NCI-H2029 treated with DMSO at 0.1 percent for 48 hours (cell line): Measurements from ENCODE around the gene FAM131A.

Experiments used
- DNase-seq: peaks from one replicate; lab custom pipeline; 2025; lab: John Stamatoyannopoulos, UW

The FAM131A gene

DNA sequence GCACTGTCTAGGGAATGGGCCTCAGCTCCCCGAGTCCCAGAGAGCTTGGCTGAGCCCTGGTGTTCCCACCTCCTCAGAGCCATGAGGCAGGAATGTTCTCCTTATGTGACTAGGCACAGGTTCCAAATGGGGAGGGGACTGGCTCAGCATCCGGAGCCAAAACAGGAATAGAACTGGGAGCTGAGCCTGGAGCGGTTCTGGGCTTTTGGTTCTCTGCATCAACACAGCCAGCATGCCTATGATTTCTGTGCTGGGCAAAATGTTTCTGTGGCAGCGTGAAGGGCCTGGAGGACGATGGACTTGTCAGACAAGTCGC, at the start of gene FAM131A:
FAM131A (plus strand) TSS at position 202 of the 316 bp plus-strand sequence; CDS start at position 233, 31 bp downstream.
- DNase-seq: no peak

DNA sequence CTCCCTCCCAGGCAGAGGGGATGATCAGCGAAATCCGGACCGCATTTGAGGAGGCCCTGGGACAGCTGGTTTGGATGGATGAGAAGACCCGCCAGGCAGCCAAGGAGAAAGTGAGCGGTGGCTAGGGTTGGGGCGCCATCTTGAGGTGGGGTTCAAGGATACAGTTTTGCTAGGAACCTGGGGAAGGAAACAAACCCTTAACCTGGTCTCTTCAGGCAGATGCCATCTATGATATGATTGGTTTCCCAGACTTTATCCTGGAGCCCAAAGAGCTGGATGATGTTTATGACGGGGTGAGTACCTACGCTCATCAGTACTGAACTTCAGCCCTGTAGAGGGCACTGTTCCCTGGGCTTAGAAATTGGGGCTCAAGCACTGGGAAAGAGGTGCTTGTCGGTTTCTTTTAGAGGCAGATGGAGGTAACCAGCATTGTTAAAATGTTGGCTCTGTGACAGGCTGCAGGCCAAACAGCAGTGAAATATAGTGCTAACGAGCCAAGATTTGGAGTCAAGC, 47.9 kb upstream of the FAM131A start:
- DNase-seq: peak; percentile 32

- DNase-seq: no peak
Measured at GRCh38 chr3:184290331-184290730, 47.1 kb upstream of the FAM131A start.

DNA sequence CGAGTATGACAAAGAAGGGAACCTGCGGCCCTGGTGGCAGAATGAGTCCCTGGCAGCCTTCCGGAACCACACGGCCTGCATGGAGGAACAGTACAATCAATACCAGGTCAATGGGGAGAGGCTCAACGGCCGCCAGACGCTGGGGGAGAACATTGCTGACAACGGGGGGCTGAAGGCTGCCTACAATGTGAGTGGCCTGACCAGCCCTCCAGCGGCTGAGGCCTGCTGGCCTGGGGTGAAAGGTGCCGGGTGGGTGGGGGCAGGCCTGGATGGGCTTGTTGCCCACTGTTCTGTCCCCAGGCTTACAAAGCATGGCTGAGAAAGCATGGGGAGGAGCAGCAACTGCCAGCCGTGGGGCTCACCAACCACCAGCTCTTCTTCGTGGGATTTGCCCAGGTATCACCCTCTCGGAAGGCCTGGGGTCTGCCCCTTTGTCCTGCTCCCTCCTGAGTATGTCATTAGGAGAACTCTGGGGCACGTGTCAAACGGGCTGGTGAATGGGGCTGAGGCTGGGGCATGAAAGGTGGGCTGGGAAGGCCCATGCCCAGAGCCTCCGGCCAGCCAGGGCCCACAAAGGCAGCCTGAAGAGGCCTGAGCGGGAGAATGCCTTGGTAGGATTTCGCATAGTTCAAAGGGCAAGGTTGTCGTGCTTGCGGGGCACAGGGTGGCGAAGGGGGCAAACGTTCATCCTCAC, 46.2 kb upstream of the FAM131A start:
- DNase-seq: no peak

DNA sequence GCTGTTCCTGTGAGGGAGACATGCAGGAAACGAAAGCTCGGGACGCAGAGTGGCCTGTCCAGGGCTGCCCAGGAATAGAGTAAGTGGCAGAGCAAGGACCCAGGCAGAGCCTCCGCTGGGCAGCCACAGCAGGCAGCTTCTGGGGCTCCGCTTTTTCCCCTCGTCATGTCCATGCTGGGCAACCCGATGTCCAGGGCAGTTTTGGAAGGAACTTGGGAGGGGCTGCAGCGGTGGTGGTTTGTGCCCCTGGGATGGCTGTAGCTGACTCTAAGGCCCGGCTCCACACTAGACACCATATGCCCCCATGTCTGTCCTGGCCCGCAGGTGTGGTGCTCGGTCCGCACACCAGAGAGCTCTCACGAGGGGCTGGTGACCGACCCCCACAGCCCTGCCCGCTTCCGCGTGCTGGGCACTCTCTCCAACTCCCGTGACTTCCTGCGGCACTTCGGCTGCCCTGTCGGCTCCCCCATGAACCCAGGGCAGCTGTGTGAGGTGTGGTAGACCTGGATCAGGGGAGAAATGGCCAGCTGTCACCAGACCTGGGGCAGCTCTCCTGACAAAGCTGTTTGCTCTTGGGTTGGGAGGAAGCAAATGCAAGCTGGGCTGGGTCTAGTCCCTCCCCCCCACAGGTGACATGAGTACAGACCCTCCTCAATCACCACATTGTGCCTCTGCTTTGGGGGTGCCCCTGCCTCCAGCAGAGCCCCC, 45.5 kb upstream of the FAM131A start:
- no peak for DNase-seq

- DNase-seq: peak; percentile 8
Measured at GRCh38 chr3:184295771-184296170, 41.6 kb upstream of the FAM131A start.

- DNase-seq: no peak
Measured at GRCh38 chr3:184296616-184297015, 40.8 kb upstream of the FAM131A start.

- DNase-seq: peak; percentile 83
Measured at GRCh38 chr3:184298759-184299487, 38.5 kb upstream of the FAM131A start, which contains the start of gene PSMD2. Gene PSMD2 (plus strand): TSS chr3:184299241. CDS start chr3:184299267, 26 bp downstream.

DNA sequence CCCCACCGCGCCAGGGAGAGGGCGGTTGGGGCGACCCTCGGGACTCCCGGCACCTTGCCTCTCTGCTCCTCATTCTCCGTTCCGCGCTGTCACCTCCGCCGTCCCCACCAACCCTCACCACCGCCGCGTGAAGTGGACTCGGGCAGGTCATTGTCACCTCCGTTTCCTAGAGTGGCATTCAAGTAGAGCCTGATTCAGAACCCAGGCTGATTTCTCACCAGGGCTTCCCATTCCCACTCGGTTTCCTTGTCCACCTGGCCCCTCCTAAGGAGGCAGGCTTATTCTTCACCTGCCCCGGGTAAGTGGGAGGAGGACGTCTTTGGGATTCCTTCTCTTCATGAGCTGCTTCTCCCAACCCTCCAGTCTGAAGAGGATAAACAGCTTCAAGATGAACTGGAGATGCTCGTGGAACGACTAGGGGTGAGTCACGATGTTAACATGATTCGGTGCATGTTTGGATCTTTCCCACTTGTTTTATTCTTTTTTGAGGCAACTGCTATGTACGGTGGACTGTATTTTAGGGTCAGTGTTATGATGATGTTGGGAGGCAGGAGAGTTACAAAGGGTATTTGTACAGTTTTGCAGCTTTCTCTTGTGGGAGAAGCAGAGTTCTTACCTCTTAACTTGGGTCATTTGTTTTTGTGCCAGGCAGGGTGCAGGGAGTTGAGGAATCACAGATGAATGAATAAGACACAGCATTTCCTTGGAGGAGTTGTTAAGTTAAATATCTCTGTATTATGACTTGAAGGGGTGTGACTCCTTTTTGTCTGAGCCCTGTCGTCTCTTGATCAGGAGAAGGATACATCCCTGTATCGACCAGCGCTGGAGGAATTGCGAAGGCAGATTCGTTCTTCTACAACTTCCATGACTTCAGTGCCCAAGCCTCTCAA, 37.7 kb upstream of the FAM131A start:
- DNase-seq: no peak

- no peak for DNase-seq
Measured at GRCh38 chr3:184300378-184300720, 37.1 kb upstream of the FAM131A start.

DNA sequence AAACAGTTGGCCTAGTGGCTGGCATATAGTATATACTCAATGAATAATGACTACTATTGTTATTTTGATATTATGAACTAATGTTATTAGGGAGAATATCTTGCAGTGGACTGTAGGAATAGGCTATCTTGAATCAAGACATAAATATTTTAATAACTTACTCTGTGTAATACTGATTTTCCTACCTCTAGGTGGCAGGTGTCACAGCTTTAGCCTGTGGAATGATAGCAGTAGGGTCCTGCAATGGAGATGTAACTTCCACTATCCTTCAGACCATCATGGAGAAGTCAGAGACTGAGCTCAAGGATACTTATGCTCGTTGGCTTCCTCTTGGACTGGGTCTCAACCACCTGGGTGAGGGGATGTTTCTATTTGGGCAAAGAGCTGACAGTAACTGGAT, 31.8 kb upstream of the FAM131A start:
- DNase-seq: no peak

GRCh38 chr3:184306341-184306972, 30.9 kb upstream of the FAM131A start:
- DNase-seq: no peak

DNA sequence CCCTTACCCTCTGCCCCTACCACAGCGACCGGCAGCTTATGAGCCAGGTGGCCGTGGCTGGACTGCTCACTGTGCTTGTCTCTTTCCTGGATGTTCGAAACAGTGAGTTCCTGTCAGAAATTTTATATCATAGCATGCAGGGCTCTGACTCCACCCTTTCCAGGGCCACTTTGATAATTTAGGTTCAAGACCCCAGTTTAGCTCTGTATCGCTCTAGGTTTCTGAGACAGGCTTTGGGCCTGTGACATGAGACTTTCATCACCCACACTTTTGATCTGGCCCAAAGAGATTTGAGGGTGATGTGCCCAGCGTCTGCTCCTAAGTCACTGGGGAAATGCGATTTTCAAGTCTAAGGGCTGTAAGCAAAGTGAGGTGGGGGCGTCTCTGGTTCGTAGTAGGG, 29.5 kb upstream of the FAM131A start:
- no peak for DNase-seq

DNA sequence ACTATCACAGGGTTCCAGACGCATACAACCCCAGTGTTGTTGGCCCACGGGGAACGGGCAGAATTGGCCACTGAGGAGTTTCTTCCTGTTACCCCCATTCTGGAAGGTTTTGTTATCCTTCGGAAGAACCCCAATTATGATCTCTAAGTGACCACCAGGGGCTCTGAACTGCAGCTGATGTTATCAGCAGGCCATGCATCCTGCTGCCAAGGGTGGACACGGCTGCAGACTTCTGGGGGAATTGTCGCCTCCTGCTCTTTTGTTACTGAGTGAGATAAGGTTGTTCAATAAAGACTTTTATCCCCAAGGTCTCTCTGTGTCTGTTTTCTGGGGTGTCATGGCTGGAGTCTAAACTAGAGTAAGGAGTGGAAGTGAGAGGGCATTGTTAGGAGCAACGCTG, 28.7 kb upstream of the FAM131A start:
- no peak for DNase-seq

DNA sequence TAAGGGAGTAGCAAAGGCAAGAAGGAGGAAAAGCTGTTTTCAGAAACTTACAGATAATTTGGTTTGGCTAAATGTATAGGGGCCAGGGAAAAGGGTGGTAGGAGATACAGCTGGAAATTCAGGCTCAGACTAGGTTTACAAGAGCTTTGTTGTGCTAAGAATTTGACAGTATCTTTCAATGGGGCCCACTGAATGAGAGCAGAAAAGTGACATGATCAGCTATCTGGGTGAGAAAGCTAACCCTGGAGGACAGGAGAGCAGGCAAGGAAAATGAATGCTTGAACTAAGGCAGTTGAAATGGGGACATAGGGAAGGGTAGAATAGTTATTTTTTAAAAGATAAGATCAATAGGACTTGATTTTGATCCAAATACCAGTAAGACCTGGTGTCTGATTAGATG, 25.8 kb upstream of the FAM131A start:
- DNase-seq: no peak

DNA sequence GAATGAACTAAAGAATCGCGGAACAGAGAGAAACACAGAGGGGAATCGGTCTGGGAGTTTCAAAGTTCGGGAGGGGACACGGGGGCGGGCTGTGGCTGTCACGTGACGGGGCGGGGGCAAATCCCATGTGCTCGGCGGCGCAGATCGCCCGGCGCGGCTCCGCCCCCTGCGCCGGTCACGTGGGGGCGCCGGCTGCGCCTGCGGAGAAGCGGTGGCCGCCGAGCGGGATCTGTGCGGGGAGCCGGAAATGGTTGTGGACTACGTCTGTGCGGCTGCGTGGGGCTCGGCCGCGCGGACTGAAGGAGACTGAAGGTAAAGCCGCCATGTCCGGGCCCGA, 23.1 kb upstream of the FAM131A start, which contains the start of gene EIF4G1:
EIF4G1 (plus strand) TSS at position 244 of the 337 bp plus-strand sequence. CDS start 1,191 bp downstream, outside the sequence.
- peak; percentile 63 for DNase-seq

- DNase-seq: no peak
Measured at GRCh38 chr3:184314700-184315542, 22.5 kb upstream of the FAM131A start.

- DNase-seq: no peak
Measured at GRCh38 chr3:184315543-184315867, 21.9 kb upstream of the FAM131A start.

DNA sequence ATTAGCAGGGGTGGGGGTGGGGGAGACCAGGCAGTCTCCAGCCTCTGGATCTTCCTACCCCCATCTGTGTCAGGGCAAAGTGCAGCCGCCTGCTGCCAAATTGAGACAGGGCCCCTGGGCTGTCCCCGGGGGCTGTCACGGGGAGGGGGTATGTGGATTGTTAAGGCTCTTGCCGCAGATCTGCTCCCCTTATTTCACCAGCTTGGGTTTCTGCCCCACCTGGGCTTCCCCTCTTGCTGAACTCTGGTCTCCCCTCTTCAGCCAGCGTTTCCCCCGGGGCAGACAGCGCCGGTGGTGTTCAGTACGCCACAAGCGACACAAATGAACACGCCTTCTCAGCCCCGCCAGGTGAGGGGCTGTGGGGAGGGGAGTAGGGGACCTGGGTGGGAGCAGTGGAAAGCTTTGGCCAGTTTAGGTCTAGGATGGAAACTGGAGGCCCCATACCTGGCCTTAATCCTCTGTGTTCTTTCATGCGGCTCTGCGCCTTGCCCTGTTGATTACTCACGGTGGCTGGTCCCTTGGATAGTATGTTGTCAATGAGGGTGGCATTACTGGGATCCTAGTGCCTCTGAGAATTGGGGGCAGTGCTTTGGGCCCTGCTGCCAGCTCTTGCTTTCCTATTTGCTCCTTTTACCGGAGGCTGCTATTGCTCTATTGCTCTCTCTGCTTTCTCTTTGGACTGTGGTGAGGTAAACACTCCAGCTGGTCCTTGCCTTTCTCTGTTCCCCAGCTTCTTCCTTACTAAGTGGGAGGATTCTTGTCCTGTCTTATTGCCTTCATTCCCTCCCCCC, 21.3 kb upstream of the FAM131A start:
- DNase-seq: no peak

GRCh38 chr3:184316792-184317191, 20.6 kb upstream of the FAM131A start:
- no peak for DNase-seq
